WTC11 (cell line): ENCODE measurements around the gene MAPT. TPM values are rescaled to one million over a fixed set of nuclear protein-coding genes. Genes with fewer than 3 reads are reported as not detected.
"Not testable (repeated sequence)": the region's sequence is repeated elsewhere in the genome, so short reads cannot be mapped to it uniquely, and the experiment has no call there.

Experiments
- ATAC-seq: fragments of 200-7000 bp; cut with Tn5 transposase; 2 replicates; pipeline ENCODE4 v1.10.0; 2021; ENCODE audit warnings: mild to moderate bottlenecking, moderate library complexity
- CTCF ChIA-PET: fragments of 300-600 bp; sonication (Branson Sonifier 250); formaldehyde crosslinking; loops from one replicate; lab custom pipeline; 2021; ENCODE audit warnings: antibody characterized with exemption; lab: Charles Lee
- POLR2A ChIA-PET: fragments of 350-600 bp; sonication (Branson Sonifier 250); formaldehyde crosslinking; loops from one replicate; lab custom pipeline; 2021; ENCODE audit warnings: antibody characterized with exemption; lab: Charles Lee
- DNase-seq: peaks from one replicate; pipeline ENCODE4 v3.0.0; 2021; ENCODE audit warnings: low spot score
- H3K27ac Mint-ChIP-seq: 2 replicates; pipeline ENCODE4 v1.8.0; 2021; ENCODE audit warnings: mixed read lengths
- H3K27me3 Mint-ChIP-seq: 2 replicates; pipeline ENCODE4 v1.8.0; 2021; ENCODE audit warnings: low read depth, mild to moderate bottlenecking, moderate library complexity, mixed read lengths
- H3K36me3 Mint-ChIP-seq: 2 replicates; pipeline ENCODE4 v1.8.0; 2021; ENCODE audit warnings: mixed read lengths
- H3K4me1 Mint-ChIP-seq: 2 replicates; pipeline ENCODE4 v1.8.0; 2022; ENCODE audit warnings: mixed read lengths
- H3K4me3 Mint-ChIP-seq: 2 replicates; pipeline ENCODE4 v1.8.0; 2021; ENCODE audit warnings: mild to moderate bottlenecking, moderate library complexity, mixed read lengths
- H3K9me3 Mint-ChIP-seq: 2 replicates; pipeline ENCODE4 v1.8.0; 2021; ENCODE audit warnings: mixed read lengths
- ATF1 ChIP-seq: sonication (generic); formaldehyde crosslinking; IDR thresholded peaks from 2 replicates; pipeline ENCODE4 v1.8.1; 2023; ENCODE audit warnings: mild to moderate bottlenecking, moderate library complexity, missing genetic modification reagents
- CBFB ChIP-seq: sonication (generic); formaldehyde crosslinking; IDR thresholded peaks from 2 replicates; pipeline ENCODE4 v1.8.1; 2022; ENCODE audit warnings: mild to moderate bottlenecking, low read depth, missing genetic modification reagents
- CREB1 ChIP-seq: sonication (generic); formaldehyde crosslinking; IDR thresholded peaks from 2 replicates; pipeline ENCODE4 v1.8.0; 2023; ENCODE audit warnings: mild to moderate bottlenecking, missing genetic modification reagents
- FOXJ3 ChIP-seq: sonication (generic); formaldehyde crosslinking; IDR thresholded peaks from 2 replicates; pipeline ENCODE4 v1.9.0; 2021; ENCODE audit warnings: missing genetic modification reagents, mild to moderate bottlenecking, borderline replicate concordance
- HMGA2 ChIP-seq: fragments of 250-450 bp; sonication (Bioruptor Pico); IDR thresholded peaks from 2 replicates; pipeline ENCODE4 v1.4.0; 2021; ENCODE audit warnings: mild to moderate bottlenecking, moderate library complexity
- IRF2 ChIP-seq: sonication (generic); formaldehyde crosslinking; IDR thresholded peaks from 2 replicates; pipeline ENCODE4 v1.8.0; 2022; ENCODE audit warnings: low read depth, missing genetic modification reagents, borderline replicate concordance
- MXD4 ChIP-seq: fragments of 250-450 bp; sonication (Bioruptor Pico); IDR thresholded peaks from 2 replicates; pipeline ENCODE4 v1.8.0; 2021; ENCODE audit warnings: mild to moderate bottlenecking, moderate library complexity, borderline replicate concordance
- NR2C2 ChIP-seq: sonication (generic); formaldehyde crosslinking; IDR thresholded peaks from 2 replicates; pipeline ENCODE4 v1.8.0; 2022; ENCODE audit warnings: mild to moderate bottlenecking, missing genetic modification reagents
- TEAD1 ChIP-seq: sonication (generic); formaldehyde crosslinking; IDR thresholded peaks from 2 replicates; pipeline ENCODE4 v1.8.0; 2022; ENCODE audit warnings: mild to moderate bottlenecking, missing genetic modification reagents
- ZNF232 ChIP-seq: sonication (generic); formaldehyde crosslinking; IDR thresholded peaks from 2 replicates; pipeline ENCODE4 v1.8.0; 2022; ENCODE audit warnings: mild to moderate bottlenecking, missing genetic modification reagents
- total RNA-seq: library from RNA; stranded (reverse); gene quantifications from 3 replicates; pipeline ENCODE4 v1.2.3, GENCODE V29; 2021
- TF ChIP-seq, protein P1 (sequence below): fragments of 250-450 bp; sonication (Bioruptor Pico); IDR thresholded peaks from 2 replicates; pipeline ENCODE4 v2.1.2; 2022; ENCODE audit warnings: mild to moderate bottlenecking, moderate library complexity
- TF ChIP-seq, protein P2 (sequence below): sonication (generic); formaldehyde crosslinking; IDR thresholded peaks from 2 replicates; pipeline ENCODE4 v1.8.1; 2023; ENCODE audit warnings: mild to moderate bottlenecking, missing genetic modification reagents, borderline replicate concordance
- TF ChIP-seq, protein P3 (sequence below): sonication (generic); formaldehyde crosslinking; IDR thresholded peaks from 2 replicates; pipeline ENCODE4 v1.8.0; 2022; ENCODE audit warnings: mild to moderate bottlenecking, missing genetic modification reagents

MAPT gene
- total RNA-seq, 1 experiment from 2014 or later = 2.2 TPM

DNA sequence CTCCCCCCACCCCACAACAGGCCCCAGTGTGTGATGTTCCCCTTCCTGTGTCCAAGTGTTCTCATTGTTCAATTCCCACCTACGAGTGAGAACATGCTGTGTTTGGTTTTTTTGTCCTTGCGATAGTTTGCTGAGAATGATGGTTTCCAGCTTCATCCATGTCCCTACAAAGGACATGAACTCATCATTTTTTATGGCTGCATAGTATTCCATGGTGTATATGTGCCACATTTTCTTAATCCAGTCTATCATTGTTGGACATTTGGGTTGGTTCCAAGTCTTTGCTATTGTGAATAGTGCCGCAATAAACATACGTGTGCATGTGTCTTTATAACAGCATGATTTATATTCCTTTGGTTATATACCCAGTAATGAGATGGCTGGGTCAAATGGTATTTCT lies 62.4 kb downstream of the MAPT start:
- DNase-seq, H3K4me3 Mint-ChIP-seq, H3K9me3 Mint-ChIP-seq, H3K27ac Mint-ChIP-seq, POLR2A ChIA-PET, H3K4me1 Mint-ChIP-seq, H3K36me3 Mint-ChIP-seq, H3K27me3 Mint-ChIP-seq, ATAC-seq: not testable (repeated sequence)
- CTCF ChIA-PET = interaction anchor here (2.3 kb wide), 1 partner anchor 15 kb away, joined by 9 read pairs; no protein-coding TSS in a partner anchor

DNA sequence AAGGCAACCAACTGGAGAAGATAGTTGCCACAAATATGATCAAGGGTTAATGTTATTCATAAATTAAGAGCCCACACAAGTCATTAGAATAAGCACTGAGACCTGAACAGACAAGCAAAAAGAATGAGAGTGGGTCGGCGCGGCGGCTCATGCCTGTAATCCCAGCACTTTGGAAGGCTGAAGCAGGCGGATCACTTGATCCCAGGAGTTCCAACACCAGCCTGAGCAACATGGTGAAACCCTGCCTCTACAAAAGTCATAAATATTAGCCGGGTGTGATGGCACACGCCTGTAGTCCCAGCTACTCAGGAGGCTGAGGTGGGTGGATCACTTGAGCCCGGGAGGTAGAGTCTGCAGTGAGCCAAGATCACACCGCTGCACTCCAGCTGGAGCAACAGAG lies 64.0 kb downstream of the MAPT start:
- no peak overlapping the region for H3K27ac Mint-ChIP-seq
- ChIA-PET POLR2A (no interaction called here), CTCF (interaction anchor here (0.9 to 1.1 kb wide), 2 partner anchors 9 to 13 kb away, joined by 3 to 4 read pairs; no protein-coding TSS in a partner anchor)
- H3K9me3 Mint-ChIP-seq = no peaks in the 10 kb centered on the region
- H3K4me1 Mint-ChIP-seq = no peaks in the 10 kb centered on the region
- TF ChIP-seq, protein P1, sequence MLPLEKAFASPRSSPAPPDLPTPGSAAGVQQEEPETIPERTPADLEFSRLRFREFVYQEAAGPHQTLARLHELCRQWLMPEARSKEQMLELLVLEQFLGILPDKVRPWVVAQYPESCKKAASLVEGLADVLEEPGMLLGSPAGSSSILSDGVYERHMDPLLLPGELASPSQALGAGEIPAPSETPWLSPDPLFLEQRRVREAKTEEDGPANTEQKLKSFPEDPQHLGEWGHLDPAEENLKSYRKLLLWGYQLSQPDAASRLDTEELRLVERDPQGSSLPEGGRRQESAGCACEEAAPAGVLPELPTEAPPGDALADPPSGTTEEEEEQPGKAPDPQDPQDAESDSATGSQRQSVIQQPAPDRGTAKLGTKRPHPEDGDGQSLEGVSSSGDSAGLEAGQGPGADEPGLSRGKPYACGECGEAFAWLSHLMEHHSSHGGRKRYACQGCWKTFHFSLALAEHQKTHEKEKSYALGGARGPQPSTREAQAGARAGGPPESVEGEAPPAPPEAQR = no peak
- TF ChIP-seq, protein P2, sequence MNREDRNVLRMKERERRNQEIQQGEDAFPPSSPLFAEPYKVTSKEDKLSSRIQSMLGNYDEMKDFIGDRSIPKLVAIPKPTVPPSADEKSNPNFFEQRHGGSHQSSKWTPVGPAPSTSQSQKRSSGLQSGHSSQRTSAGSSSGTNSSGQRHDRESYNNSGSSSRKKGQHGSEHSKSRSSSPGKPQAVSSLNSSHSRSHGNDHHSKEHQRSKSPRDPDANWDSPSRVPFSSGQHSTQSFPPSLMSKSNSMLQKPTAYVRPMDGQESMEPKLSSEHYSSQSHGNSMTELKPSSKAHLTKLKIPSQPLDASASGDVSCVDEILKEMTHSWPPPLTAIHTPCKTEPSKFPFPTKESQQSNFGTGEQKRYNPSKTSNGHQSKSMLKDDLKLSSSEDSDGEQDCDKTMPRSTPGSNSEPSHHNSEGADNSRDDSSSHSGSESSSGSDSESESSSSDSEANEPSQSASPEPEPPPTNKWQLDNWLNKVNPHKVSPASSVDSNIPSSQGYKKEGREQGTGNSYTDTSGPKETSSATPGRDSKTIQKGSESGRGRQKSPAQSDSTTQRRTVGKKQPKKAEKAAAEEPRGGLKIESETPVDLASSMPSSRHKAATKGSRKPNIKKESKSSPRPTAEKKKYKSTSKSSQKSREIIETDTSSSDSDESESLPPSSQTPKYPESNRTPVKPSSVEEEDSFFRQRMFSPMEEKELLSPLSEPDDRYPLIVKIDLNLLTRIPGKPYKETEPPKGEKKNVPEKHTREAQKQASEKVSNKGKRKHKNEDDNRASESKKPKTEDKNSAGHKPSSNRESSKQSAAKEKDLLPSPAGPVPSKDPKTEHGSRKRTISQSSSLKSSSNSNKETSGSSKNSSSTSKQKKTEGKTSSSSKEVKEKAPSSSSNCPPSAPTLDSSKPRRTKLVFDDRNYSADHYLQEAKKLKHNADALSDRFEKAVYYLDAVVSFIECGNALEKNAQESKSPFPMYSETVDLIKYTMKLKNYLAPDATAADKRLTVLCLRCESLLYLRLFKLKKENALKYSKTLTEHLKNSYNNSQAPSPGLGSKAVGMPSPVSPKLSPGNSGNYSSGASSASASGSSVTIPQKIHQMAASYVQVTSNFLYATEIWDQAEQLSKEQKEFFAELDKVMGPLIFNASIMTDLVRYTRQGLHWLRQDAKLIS (CRISPR knock-in tag) = no peak
- no peak for TF ChIP-seq CBFB
- no peaks in the 10 kb centered on the region for H3K27me3 Mint-ChIP-seq
- no peak for DNase-seq
- no peak for ATAC-seq
- no peak overlapping the region for H3K4me3 Mint-ChIP-seq
- H3K36me3 Mint-ChIP-seq = no peaks in the 10 kb centered on the region

DNA sequence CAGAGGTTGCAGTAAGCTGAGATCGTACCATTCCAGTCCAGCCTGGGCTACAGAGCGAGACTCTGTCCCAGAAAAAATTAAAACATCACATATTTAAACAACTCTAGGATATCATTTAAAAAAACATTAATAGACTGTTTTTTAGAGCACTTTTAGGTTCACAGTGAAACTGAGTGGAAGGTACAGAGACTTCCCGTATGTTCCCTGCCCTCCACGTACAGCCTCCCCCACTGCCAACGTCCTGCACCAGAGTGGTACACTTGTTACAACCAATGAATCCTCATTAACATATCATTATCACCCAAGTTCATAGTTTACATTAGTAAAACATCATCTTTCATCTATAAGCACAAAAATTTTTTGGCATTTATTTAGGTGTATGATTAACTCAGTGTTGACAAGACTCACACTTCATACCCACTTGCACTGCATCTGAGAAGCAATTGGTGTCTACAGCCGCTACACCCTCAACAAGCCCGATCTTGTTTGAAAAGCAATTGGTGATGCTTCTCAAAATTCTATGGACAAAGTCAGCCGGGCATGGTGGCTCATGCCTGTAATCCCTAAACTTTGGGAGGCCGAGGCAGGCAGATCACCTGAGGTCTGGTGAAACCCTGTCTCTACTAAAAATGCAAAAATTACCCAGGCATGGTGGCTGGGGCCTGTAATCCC lies 64.8 kb downstream of the MAPT start:
- DNase-seq (no peak), ATAC-seq (no peak)
- CTCF ChIA-PET = interaction anchor here (0.9 to 1.1 kb wide), 2 partner anchors 10 to 13 kb away, joined by 3 to 4 read pairs; no protein-coding TSS in a partner anchor
- Mint-ChIP-seq H3K4me3 (no peak overlapping the region), H3K36me3 (no peaks in the 10 kb centered on the region), H3K27me3 (no peaks in the 10 kb centered on the region), H3K27ac (no peak overlapping the region), H3K4me1 (no peaks in the 10 kb centered on the region), H3K9me3 (no peaks in the 10 kb centered on the region)
- no peak for TF ChIP-seq NR2C2 (CRISPR knock-in tag)
- TF ChIP-seq CREB1 (CRISPR knock-in tag) = no peak
- TF ChIP-seq FOXJ3 (CRISPR knock-in tag) = no peak
- no peak for TF ChIP-seq TEAD1 (CRISPR knock-in tag)
- no peak for TF ChIP-seq ATF1 (CRISPR knock-in tag)
- no peak for TF ChIP-seq HMGA2 (CRISPR knock-in tag)
- no peak for TF ChIP-seq IRF2 (CRISPR knock-in tag)
- no peak for TF ChIP-seq MXD4 (CRISPR knock-in tag)
- TF ChIP-seq, protein P3, sequence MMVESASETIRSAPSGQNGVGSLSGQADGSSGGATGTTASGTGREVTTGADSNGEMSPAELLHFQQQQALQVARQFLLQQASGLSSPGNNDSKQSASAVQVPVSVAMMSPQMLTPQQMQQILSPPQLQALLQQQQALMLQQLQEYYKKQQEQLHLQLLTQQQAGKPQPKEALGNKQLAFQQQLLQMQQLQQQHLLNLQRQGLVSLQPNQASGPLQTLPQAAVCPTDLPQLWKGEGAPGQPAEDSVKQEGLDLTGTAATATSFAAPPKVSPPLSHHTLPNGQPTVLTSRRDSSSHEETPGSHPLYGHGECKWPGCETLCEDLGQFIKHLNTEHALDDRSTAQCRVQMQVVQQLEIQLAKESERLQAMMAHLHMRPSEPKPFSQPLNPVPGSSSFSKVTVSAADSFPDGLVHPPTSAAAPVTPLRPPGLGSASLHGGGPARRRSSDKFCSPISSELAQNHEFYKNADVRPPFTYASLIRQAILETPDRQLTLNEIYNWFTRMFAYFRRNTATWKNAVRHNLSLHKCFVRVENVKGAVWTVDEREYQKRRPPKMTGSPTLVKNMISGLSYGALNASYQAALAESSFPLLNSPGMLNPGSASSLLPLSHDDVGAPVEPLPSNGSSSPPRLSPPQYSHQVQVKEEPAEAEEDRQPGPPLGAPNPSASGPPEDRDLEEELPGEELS (CRISPR knock-in tag) = no peak
- no peak for TF ChIP-seq ZNF232 (CRISPR knock-in tag)
- POLR2A ChIA-PET = no interaction called here
